Glutamatergic neuron (in vitro differentiated cells): ENCODE data around the gene ANKRD13D. TPM values are rescaled to one million over a fixed set of nuclear protein-coding genes. Genes with fewer than 3 reads are reported as not detected.

ENCODE experiments used
- DNase-seq: peaks from one replicate; pipeline ENCODE4 v3.0.0; 2022
- H3K27ac Mint-ChIP-seq: one replicate; pipeline ENCODE4 v1.8.0; 2020; ENCODE audit warnings: mild to moderate bottlenecking, mixed read lengths, inconsistent platforms; ENCODE audit not compliant: unreplicated experiment
- H3K27me3 Mint-ChIP-seq: one replicate; pipeline ENCODE4 v1.8.0; 2020; ENCODE audit warnings: mild to moderate bottlenecking, moderate library complexity, mixed read lengths, inconsistent platforms; ENCODE audit not compliant: unreplicated experiment
- H3K36me3 Mint-ChIP-seq: one replicate; pipeline ENCODE4 v1.8.0; 2020; ENCODE audit warnings: mild to moderate bottlenecking, mixed read lengths, inconsistent platforms; ENCODE audit not compliant: unreplicated experiment
- H3K4me1 Mint-ChIP-seq: one replicate; pipeline ENCODE4 v1.8.0; 2020; ENCODE audit warnings: mild to moderate bottlenecking, low read depth, mixed read lengths, inconsistent platforms; ENCODE audit not compliant: unreplicated experiment
- H3K4me3 Mint-ChIP-seq: one replicate; pipeline ENCODE4 v1.8.0; 2020; ENCODE audit warnings: mild to moderate bottlenecking, mixed read lengths, inconsistent platforms; ENCODE audit not compliant: unreplicated experiment
- H3K9me3 Mint-ChIP-seq: one replicate; pipeline ENCODE4 v1.8.0; 2020; ENCODE audit warnings: mild to moderate bottlenecking, moderate library complexity, mixed read lengths, inconsistent platforms; ENCODE audit not compliant: unreplicated experiment
- total RNA-seq: library from RNA; stranded (reverse); fragmentation: NEBNext Ultra II Directional; extraction: Animal tissue kit (Norgen Biotek cat#: 25700); gene quantifications from one replicate; pipeline ENCODE4 v1.2.1, GENCODE V29; 2021; ENCODE audit not compliant: unreplicated experiment
- TF ChIP-seq, protein P1 (sequence below): fragments of 200-600 bp; sonication (generic); IDR thresholded peaks from one replicate; pipeline ENCODE4 v1.5.0; 2021; ENCODE audit not compliant: partially characterized antibody, unreplicated experiment

ANKRD13D gene
- total RNA-seq, 1 donor from 2014 or later, result 109 TPM

DNA sequence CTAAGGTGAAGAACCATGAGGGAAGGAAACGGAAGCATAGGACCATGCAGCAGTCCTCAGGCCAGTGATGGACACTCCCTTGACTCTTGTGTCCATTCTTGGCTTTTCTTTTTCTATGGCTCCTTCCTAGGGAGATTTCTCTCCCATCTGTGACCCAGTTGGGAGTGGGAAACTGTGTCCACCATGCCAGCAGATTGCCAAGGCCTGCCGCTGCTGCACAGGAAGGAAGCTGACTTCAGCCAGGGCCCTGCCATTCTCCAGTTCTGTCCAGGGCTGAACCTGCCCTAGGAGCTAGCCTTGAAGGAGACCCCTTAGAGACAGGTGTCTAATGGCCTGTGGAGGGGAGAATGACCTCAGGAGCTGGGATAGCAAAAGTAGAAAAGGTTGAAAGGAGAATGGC is 31.6 kb downstream of the ANKRD13D start:
- H3K4me1 Mint-ChIP-seq, result no peaks in the 10 kb centered on the region
- H3K4me3 Mint-ChIP-seq, result no peak overlapping the region
- H3K27me3 Mint-ChIP-seq, result peaks cover 4% of the 10 kb centered on the region
- H3K9me3 Mint-ChIP-seq, result peaks cover 3% of the 10 kb centered on the region
- no peaks in the 10 kb centered on the region for H3K36me3 Mint-ChIP-seq
- no peak for DNase-seq
- TF ChIP-seq, protein P1, sequence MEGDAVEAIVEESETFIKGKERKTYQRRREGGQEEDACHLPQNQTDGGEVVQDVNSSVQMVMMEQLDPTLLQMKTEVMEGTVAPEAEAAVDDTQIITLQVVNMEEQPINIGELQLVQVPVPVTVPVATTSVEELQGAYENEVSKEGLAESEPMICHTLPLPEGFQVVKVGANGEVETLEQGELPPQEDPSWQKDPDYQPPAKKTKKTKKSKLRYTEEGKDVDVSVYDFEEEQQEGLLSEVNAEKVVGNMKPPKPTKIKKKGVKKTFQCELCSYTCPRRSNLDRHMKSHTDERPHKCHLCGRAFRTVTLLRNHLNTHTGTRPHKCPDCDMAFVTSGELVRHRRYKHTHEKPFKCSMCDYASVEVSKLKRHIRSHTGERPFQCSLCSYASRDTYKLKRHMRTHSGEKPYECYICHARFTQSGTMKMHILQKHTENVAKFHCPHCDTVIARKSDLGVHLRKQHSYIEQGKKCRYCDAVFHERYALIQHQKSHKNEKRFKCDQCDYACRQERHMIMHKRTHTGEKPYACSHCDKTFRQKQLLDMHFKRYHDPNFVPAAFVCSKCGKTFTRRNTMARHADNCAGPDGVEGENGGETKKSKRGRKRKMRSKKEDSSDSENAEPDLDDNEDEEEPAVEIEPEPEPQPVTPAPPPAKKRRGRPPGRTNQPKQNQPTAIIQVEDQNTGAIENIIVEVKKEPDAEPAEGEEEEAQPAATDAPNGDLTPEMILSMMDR, result no peak
- no peak overlapping the region for H3K27ac Mint-ChIP-seq

DNA sequence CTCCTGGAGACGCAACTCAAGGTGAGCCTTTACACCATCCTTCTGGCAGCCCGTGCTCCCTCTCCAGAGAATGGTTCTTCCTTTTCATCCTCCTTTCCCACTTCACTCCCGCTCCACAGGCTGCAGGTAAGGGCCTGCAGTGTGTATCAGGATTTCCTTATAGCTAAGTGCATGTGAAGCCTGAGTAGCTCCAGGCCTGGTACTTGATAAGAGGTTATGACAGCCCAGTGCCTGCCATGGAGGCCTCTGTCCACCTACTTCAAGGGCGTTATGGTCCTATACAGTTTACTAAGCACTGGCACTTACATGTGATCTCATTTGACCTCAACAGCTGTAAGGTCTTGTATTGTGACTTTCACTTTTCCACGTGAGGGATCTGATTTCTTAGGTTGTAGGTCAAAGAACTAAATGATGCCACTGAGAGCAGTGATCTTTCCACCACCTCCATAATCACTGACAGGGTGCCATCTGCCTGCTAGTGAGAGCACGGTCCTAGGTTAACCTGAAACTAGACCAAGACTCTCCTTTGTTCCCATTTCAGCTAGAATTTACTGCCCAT is 32.3 kb downstream of the ANKRD13D start:
- TF ChIP-seq, protein P1, result no peak
- Mint-ChIP-seq H3K27me3 (peaks cover 4% of the 10 kb centered on the region), H3K4me3 (no peak overlapping the region), H3K9me3 (peaks cover 1% of the 10 kb centered on the region), H3K4me1 (no peaks in the 10 kb centered on the region), H3K36me3 (no peaks in the 10 kb centered on the region), H3K27ac (no peak overlapping the region)
- DNase-seq, result no peak

DNA sequence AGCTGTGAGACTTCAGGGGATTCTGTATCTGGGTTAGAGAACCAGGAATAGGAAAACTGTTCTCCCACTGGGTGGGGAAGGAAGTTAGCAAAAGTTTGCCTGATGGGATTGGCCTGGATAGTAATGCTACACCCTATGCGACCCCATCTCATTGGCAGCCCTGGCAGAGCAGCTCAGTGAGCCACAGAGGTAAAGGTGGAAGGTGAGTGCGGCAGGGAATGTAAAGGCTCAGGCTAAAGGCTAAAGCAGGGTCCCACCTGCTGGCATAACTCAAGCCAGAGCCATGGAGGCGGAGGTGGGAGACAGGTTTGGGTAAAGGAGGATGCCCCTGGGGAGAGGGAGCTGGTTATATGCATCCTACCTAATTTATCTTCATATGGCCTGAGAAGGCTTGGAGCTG is 32.9 kb downstream of the ANKRD13D start:
- TF ChIP-seq, protein P1, result no peak

DNA sequence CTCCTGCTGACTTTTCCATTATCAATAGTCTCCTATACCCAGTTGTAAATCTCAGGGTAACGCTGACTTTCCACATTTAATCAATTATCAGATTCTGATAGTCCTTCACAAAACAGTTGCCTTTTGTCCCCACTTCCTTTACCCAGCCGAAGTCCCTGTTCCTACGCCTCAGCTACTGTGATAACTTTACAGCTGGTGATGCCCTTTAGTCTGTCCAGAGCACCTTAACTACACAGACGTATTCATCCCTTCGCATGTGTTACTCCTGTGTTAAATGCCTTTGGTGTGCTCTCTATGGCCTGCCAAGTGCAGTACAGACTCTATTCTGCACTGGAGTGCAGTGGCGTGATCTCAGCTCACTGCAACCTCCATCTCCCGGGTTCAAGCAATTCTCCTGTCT is 34.4 kb downstream of the ANKRD13D start:
- Mint-ChIP-seq H3K9me3 (no peaks in the 10 kb centered on the region), H3K4me3 (no peak overlapping the region)

More for the DNA sequence above, 32.9 kb downstream of the ANKRD13D start:
- no peaks in the 10 kb centered on the region for H3K4me1 Mint-ChIP-seq
- H3K36me3 Mint-ChIP-seq, result no peaks in the 10 kb centered on the region
- peaks cover 4% of the 10 kb centered on the region for H3K27me3 Mint-ChIP-seq
- no peak overlapping the region for H3K4me3 Mint-ChIP-seq
- H3K9me3 Mint-ChIP-seq, result peaks cover 1% of the 10 kb centered on the region
- DNase-seq, result no peak
- H3K27ac Mint-ChIP-seq, result no peak overlapping the region

DNA sequence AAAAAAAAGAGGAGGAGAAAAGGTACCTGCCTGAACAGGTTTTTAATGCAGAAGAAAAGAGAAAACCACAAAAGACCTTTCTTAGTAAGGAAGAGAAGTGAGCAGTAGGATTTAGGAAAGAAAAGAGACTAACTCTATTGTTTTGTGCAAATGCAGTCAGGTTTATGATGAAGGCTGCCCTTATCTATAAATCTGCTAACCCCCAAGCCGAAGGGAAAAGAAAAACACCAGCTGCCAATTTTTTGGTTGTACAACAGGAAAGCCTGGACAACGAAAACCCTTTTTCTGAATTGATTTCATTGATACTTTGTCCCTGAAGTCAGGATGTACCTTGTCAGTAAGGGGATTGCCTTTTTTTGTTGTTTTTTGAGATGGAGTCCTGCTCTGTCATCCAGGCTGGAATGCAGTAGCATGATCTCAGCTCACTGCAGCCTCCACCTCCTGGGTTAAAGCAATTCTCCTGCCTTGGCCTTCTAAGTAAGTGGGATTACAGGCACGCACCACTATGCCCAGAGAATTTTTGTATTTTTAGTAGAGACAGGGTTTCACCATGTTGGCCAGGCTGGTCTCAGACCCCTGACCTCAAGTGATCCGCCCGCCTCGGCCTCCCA is 43.1 kb downstream of the ANKRD13D start:
- Mint-ChIP-seq H3K27ac (no peak overlapping the region), H3K27me3 (no peaks in the 10 kb centered on the region), H3K9me3 (no peaks in the 10 kb centered on the region), H3K4me3 (no peak overlapping the region), H3K36me3 (peaks cover 5% of the 10 kb centered on the region), H3K4me1 (no peaks in the 10 kb centered on the region)
- DNase-seq, result no peak
- TF ChIP-seq, protein P1, result no peak

More for the DNA sequence above, 34.4 kb downstream of the ANKRD13D start:
- TF ChIP-seq, protein P1, result no peak
- no peak for DNase-seq
- peaks cover 2% of the 10 kb centered on the region for H3K27me3 Mint-ChIP-seq
- H3K4me1 Mint-ChIP-seq, result no peaks in the 10 kb centered on the region
- H3K27ac Mint-ChIP-seq, result no peak overlapping the region
- H3K36me3 Mint-ChIP-seq, result no peaks in the 10 kb centered on the region
